DLD1 (cell line): ENCODE data around the gene MYO7A.

Experiments used
- in situ Hi-C: cut with HindIII; loops from 2 replicates; pipeline ENCODE4 v1.10.0; 2017; ENCODE audit warnings: low sequenced_read_pairs

MYO7A gene

DNA sequence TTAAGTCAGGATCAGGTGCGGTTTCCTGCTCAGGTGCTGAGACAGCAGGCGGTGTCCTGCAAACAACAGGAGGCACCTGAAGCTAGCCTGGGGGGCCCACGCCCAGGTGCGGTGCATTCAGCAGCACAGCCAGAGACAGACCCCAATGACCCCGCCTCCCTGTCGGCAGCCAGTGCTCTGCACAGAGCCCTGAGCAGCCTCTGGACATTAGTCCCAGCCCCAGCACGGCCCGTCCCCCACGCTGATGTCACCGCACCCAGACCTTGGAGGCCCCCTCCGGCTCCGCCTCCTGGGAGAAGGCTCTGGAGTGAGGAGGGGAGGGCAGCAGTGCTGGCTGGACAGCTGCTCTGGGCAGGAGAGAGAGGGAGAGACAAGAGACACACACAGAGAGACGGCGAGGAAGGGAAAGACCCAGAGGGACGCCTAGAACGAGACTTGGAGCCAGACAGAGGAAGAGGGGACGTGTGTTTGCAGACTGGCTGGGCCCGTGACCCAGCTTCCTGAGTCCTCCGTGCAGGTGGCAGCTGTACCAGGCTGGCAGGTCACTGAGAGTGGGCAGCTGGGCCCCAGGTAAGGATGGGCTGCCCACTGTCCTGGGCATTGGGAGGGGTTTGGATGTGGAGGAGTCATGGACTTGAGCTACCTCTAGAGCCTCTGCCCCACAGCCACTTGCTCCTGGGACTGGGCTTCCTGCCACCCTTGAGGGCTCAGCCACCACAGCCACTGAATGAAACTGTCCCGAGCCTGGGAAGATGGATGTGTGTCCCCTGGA lies at the start of gene MYO7A:
MYO7A (plus strand) TSS at position 327 of the 772 bp plus-strand sequence. CDS start 2,389 bp downstream, outside the sequence.
- in situ Hi-C loops, result no loop called here

DNA sequence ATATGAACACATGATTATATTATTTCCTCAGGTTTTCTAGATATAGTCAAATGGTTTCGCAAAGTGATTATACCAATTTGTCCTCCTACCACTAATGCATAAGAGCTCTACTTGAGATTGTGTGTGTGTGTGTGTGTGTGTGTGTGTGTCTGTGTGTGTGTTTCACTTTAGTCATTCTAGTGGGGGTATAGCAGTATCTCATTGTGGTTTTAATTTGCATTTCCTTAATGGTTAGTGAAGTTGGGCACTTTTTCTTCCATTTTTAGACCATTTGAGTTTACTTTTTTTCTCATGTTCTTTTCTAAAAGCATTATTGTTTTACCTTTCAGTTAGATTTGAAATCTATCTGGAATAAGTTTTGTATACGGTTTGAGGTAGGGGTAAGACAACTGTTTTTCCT lies 48.4 kb upstream of the MYO7A start:
- in situ Hi-C loops, result no loop called here

DNA sequence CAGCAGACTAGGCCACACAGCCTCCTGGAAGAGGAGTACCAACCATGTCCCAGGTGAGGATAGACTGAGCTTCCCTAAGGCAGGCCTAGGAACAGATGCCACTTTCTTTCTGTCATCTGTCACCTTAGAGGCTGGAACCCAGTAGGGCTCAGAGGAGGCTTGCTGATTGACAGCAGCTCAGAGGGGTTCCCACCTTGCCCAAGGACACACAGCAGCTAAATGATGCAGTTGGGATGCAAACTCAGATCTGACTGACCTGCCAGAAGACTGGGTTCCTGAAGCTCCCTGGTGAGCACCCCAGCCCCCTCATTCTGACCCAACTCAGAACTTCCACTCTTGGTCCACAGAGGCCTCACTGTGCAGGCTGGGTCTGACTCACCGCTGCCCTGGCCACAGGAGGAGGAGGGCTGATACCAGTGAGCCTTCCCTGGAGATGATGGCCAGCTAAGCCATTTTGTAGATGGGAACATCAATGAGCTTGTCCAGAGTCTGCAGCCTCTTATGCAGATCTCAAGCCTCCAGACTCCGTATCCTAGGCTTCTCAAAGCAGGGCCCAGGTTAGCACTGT lies 47.3 kb upstream of the MYO7A start:
- in situ Hi-C loops, result no loop called here

DNA sequence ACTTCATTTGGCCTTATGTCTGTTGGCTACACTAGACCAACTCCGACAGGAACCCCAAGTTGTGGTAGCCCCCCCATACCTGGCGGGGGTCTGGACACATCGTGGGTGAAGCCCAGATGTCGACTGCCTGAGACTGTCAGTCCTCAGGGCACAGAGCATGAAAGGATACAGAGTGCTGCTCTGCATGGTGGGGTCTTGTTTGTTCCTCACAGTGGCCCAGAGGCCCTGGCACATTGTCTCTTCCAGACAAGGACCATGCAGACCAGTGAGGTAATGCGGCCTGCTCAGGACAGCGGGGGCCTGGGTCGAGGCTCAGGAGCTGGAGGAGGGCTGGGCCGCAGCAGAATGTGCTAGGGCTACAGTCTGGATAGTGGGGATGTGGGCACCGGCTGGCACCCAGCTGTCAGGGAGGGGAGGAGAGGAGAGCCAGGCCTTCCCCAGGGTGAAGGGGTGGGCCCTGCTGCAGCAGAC lies 46.6 kb upstream of the MYO7A start:
- in situ Hi-C loops, result no loop called here

DNA sequence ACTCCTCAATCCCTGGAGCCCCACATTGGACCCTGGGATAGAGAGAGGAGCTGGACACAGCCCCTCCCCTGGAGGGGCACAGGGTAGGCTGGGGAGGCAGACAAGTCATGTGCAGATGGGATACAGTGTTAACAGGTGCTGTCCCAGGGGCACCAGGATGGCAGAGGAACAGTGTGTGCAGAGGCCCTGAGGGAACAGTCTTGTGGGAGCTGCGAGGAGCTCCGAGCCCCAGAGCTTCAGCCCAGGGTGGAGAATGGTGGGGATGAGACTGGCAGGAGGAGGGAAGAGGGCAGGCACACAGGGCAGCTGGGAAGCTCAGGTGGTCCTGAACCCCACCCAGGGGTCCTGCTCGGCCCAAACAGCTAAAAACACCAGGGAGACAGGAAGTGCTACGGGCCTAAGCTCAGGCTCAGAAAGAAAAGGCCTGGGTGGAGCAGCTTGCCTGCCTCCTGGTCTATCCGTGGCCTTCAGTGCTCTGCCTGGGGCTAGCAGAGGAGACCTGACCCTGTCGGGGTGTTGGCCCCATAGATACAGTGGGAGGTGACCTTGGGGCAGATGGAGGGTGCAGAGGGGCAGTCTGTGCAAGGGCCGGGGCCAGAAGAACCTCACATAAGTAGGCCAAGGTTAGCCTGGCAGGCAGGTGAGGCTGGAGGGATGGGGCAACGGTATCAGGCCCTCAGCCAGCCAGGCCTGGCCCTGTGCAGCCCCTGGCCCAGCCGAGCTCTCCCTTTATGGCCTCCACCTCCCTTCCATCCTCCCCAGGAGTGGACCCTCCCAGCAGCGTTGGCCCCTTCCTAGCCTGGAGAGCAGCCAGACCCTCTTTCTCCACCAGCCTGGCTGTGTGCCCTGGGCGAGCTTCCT lies 45.8 kb upstream of the MYO7A start:
- in situ Hi-C loops, result no loop called here

DNA sequence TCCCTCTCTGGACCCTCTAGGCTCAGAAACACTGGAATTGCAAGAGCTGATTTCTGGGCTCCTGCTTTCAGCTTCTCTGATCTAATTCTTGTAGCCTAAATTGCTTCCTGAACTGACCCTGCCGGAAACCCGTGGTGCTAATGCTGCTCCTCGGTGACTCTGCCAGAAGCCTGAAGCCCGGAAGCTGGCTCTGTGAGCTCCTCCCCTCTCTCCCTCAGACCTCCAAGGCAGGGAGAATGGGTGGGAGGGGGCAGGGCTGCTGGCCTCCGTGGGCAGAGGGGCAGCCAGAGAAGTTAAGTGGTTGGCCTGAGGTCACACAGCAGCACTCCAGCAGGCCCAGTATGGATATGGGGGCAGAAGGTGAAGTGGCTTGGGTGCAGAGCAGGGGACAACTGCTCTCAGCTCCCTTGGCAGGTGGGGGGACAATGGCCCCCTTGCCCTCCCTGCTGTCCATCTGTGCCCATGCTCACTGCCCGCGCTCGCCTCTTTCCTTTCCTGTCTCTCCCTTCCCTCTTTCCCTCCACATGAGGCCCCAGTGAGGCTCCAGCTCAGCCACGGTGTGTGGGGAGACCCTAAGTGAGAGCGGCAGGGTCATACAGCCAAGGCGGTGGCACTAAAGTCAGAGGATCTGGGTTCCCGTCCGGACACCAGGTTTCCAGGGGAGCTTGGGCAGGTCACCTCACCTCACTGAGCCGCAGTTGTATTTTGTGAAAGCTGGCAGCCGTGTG lies 45.0 kb upstream of the MYO7A start:
- in situ Hi-C loops, result no loop called here

DNA sequence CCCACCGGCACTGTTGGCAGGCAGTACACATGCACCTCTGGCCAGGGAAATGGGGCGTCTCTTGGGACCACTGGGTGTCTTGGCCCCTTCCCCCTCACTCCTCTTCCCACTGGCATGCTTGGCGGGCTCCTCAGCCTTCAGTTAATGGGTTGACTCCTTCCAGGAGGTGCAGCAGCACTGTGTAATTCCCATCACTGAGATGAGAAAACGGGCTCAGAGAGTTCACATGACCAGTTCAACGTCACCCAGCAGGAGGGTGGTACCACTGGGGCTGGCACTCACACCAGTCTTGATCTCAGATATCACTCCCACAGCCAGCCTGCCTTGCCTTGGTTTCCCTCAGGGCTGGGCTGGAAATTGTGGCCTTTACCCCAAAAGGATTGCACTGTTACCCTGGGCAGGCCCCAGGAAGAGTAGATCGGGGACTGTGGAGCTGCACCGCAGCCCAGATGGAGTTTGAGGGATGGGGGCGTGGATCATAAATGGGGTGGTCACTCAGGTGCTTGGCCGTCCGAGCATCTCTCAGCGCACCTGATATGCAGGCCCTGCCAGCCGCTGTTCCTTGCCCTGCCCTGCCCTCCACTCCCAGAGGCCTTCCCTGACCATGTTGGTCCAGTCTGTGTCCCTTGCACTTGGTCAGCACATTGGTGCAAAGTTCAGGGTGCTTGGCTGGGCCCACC lies 44.3 kb upstream of the MYO7A start:
- in situ Hi-C loops, result no loop called here

DNA sequence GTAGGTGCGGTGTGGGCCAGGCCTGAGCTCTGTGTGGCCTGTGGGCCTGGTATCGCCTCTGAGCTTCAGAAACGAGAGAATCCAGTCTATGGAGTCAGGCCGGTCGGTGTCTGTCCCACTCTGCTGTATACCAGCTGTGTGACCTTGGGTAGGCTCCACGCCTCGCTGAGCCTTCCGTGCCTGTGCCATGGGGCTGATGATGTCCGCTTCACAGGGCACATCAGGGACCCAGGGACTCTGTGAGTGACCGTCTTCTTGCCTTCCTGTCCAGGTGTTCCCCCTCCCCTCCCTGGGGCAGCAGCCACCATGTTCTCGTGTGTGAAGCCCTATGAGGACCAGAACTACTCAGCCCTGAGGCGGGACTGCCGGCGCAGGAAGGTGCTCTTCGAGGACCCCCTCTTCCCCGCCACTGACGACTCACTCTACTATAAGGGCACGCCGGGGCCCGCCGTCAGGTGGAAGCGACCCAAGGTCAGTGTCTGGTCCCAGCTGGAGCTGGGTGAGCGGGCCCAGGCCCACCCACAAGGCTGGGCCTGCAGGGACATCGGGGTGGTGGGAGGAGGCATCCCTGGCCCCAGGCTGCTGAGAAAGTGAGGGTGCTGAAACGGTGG lies 43.4 kb upstream of the MYO7A start:
- in situ Hi-C loops, result no loop called here

DNA sequence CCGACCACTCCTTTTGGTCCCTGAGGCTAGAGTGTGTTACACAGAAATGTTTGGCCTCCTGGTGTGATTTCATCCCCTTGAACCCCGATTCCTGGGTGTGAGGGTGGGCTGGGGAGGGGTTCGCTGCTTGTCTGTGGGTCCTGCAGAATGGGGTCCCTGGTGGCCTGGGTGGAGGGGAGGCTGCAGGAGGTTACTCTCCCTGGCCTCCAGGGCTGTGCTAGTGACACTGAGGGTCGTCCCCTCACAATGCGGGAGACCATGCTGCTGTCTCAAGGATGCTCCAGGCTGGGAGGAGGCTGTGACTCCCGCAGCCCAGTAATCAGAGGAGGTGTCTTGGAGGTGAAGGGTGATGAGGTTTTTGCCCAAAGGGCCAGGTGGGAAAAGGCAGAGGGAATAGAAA lies 42.4 kb upstream of the MYO7A start:
- in situ Hi-C loops, result no loop called here

DNA sequence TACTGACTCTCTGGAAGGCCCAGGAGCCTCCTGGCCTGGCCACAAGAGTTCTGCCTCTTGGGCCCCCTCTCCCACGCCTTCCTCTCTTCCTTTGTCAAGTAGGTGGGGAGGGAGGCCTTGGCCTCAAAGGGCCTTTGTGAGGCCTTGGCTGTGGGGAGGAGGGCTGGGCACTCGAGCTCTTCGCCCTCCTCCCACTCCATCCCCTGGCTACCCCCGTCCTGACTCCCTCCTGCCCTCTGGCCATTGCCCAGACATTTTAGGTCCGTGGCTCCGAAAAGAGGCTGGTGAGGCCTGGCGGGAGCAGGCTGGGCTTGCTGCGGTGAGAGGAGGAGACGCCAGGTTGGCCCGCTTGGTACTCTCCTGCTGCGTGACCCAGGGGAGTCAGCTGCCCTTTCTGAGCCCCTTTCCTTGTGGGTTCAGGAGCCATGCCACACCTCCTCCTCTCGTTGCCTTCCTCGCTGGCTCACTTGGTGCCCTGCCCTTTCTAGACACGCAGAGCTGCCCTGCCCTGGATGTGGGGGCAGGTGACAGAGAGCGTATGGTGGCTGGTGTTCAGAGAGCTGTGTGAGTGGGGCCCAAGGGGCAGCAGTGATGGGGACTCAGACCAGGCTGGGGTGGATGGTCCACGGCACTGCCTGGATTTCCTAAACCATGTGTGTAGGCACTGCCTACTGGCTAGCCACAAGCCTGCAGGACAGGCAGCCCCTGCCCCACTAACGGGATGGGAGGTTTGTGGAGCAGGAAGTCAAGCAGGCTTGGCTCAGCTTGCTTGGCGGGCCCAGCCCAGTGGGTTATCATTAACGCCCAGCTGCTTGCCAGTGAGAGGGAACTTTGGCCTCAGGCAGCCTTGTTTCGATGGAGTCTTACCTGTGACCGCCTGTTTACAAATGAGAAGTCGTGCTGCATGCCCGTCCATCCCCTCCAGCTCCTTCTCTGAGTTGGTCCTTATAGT lies 41.2 kb upstream of the MYO7A start:
- in situ Hi-C loops, result no loop called here

DNA sequence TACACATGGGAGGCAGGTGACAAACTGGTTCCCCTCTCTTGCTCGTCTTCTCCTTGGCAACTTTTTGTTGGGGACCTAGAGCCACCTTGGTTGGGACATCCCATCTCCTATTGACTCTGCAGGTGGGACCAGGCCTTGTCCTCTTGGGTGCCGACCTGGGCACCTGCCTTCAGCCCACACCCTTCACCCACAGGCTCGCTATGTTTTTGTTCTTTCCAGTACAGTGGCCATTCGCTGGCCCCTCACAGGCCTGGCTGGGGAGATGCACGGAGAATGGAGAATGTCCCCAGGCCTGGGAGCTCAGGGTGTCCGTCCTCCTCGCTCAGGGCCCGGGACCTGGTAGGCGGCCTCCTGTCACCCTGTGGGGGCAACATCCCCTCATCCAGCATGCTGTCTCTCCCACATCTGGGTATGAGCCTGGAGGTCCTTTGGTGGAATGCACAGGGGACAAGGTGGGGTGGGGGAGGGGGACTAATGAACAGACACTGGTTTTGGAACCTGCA lies 40.3 kb upstream of the MYO7A start:
- in situ Hi-C loops, result no loop called here

DNA sequence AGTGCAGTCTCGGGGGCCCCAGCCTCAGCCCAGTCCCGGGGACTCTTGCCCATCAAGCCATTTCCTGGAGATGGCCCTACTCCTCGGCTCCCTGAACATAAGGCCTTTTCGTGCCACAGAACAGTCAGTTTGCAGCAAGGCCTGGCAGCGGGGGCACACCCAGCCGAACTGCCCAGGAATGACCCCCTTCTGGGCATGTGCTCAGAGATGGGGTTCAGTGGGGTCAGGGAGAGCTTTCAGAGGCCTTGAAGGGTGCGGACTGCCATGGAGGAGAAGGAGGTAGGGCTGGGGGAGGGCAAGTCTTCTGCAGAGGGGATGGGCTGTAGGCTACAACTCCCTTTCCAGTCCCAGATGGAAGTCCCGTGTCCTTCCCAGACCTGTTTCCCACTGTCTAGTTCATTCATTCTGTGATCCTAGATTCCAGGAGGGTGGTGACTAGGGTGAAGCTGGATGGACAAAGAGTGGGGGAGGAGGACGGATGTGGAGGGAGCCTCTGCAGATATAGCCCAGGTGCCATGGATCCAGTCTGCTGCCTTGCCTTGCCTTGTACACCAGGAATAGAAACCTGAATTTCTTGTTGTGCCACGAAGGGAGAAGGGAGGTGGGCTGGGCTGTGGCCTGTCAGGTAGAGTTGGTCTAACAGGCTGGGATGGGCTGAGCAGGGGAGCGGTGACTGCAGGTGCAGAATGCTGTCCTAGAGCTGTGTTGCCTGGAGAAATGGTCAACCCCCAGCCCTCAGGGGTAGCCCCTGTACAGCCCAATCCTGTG lies 39.6 kb upstream of the MYO7A start:
- in situ Hi-C loops, result no loop called here

DNA sequence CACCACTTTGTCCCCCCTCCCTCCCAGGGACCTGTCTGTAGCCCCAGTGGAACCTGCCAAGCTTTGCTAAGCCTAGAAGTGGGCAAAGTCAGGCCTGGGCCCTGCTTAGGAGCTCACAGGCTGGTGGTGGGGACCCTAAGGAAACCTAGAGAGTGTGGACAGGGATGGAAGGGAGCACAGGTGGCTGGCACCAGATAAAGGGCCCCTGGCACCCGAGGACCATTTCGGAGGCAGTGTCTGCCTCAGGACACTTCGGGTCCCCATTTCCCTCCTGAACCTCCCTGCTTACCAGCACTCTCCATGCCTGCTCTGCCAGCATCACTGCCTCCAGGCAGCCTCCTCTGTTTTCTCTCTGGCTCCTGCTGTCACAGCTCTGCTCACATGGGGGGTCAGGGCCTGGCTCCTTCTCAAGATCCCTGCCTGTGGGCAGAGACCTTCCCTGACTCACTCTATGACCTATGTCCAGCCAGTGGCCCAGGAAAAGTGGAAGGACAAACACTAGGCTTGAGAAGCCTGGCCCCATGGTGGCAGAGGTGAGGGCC lies 39.0 kb upstream of the MYO7A start:
- in situ Hi-C loops, result no loop called here

DNA sequence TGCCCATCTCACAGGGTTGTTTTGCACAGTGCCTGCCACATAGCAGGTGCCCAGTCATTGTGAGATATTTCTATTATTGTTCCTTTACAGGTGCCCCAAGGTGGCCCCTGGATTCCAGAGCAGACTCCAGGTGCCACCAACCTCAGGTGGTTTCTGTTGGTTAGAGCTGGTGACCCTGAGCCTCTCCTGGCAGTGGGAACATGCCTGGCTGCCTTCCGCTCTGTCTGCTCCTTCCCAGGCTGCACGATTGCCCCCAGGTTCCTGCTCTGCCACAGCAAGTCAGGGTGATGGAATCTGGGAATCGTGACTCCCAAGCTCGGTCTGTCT lies 38.0 kb upstream of the MYO7A start:
- in situ Hi-C loops, result no loop called here

DNA sequence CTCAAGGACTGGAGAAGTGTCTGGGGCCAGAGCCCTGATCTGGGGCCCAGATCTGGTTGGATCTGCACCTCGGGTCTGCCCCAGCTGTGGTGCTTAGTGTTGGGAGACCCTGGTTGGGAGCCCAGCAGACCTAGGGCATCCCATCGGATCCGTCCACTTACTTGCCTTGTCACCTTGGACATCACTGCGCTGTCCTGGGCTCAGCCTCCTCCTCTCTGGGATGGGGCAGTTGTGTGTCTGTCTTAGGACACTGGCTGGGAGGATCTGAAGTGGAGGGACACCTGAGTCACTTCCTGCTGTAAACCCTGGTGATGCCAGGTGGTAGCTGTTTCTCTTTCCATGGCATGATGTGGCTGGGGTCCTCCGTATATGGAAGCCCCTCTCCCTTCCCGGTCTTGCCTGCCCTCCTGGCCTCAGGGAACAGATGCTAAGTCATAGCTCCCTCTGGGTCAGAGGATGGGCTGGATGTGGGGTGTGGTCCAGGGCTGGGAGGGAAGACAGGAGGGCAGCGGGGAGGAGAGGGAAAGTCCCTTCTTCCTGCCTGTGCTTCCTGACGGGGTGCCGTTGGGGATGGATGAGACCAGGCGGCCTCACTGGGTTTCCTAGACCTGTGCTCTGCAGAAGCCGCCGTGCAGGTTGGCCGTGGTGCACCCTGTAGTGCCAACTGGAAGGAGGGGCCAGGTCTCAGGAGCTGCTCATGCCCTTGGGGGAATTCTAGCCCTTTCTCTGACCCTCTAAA lies 37.5 kb upstream of the MYO7A start:
- in situ Hi-C loops, result no loop called here

DNA sequence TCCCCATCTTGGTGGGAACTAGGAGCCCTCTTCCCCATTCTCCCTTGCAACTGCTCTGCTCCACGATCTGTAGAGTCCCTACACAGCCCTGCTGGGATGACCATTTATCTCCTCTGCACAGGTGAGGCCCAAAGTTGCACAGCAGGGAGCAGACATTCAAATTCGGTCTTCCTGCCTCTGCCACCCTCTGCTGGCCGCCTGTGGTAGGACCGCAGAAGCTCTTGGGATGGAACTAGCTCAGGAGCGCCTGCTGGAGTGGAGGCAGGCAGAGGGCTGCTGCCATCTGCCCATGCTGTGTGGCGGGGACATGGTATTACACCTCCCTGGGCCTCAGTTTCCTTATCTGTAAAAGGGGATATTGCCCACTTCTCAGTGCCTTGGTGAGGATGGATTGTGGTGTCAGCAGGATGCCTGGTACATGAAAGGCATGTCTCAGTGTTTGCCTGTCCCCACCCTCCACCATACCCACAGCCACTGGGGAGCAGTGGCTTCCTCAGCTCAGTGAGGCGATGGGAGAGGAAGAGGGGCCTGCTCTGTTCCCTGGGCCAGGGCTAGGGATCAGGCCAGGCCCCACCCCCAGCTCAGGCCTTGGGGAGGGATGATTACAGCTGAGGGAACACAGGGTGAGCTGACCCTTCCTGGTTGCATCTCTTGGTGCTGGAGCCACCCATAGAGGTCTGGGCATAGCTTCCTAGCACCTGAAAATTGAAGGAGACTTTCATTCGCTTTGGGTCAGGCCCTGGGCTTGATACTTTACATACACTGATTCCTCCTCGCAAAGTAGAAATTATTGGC lies 36.7 kb upstream of the MYO7A start:
- in situ Hi-C loops, result no loop called here
